Heart left ventricle (tissue), 16 donors: Measurements from ENCODE around the gene PRKG1. TPM values are rescaled to one million over a fixed set of nuclear protein-coding genes. Genes with fewer than 3 reads are reported as not detected.

Experiments used
- ATAC-seq, 4 donors: fragments of 200-7000 bp; cut with Tn5 transposase; one replicate each; pipeline ENCODE4 v1.9.1; 2020 to 2022; ENCODE audit warnings: moderate library complexity in 4 of 4, mild to moderate bottlenecking in 3 of 4, moderate number of reproducible peaks in 1 of 4
- DNase-seq, 5 donors: peaks; one replicate each; pipeline ENCODE4 v3.0.0-alpha.2; 2020
- H3K27ac ChIP-seq, 12 donors: fragments of 200-600 bp; sonication (generic) in 4 of 12; one replicate each; pipeline versions ENCODE4 v1.5.0 to v1.8.0; 2016 to 2022; ENCODE audit warnings: mild to moderate bottlenecking in 2 of 12
- H3K27me3 ChIP-seq, 9 donors: fragments of 200-600 bp; sonication (generic) in 2 of 9; one replicate each; pipeline versions ENCODE4 v1.5.1 to v1.8.0; 2016 to 2022; ENCODE audit warnings: mild to moderate bottlenecking in 3 of 9
- H3K36me3 ChIP-seq, 9 donors: fragments of 200-600 bp; sonication (generic) in 2 of 9; one replicate each; pipeline versions ENCODE4 v1.5.0 to v1.8.0; 2018 to 2022; ENCODE audit warnings: mild to moderate bottlenecking in 2 of 9
- H3K4me1 ChIP-seq, 12 donors: fragments of 200-600 bp; sonication (generic) in 4 of 12; one replicate each; pipeline versions ENCODE4 v1.5.0 to v1.8.0; 2016 to 2022; ENCODE audit warnings: mild to moderate bottlenecking in 3 of 12
- H3K4me3 ChIP-seq, 12 donors: fragments of 200-600 bp; sonication (generic) in 4 of 12; one replicate each; pipeline versions ENCODE4 v1.5.0 to v1.8.0; 2017 to 2022; ENCODE audit warnings: mild to moderate bottlenecking in 9 of 12, moderate library complexity in 4 of 12
- H3K9me3 ChIP-seq, 12 donors: fragments of 200-600 bp; sonication (generic) in 4 of 12; one replicate each; pipeline versions ENCODE4 v1.5.0 to v1.8.0; 2016 to 2022; ENCODE audit warnings: mild to moderate bottlenecking in 1 of 12
- CTCF ChIP-seq, 12 donors: fragments of 200-600 bp; sonication (generic) in 4 of 12; IDR thresholded peaks; one replicate each; pipeline versions ENCODE4 v1.5.0 to v1.8.0; 2018 to 2022; ENCODE audit warnings: antibody characterized with exemption in 12 of 12, mild to moderate bottlenecking in 5 of 12
- POLR2A ChIP-seq, 2 donors: fragments of 450-650 bp; IDR thresholded peaks; one replicate each; pipeline ENCODE4 v1.6.1; 2017; ENCODE audit warnings: antibody characterized with exemption in 2 of 2, mild to moderate bottlenecking in 2 of 2, moderate library complexity in 2 of 2
- WGBS, 4 donors: extraction: QIAGEN DNeasy Blood & Tissue Kit in 2 of 4; methylation state at CpG; one replicate each; pipeline versions ENCODE4 v1.1.5 to v1.1.7; 2013 to 2018; 5-methylcytosine and 5-hydroxymethylcytosine counted together
- intact Hi-C, 10 donors: fragments of 100-400 bp; cut with DNase I; formaldehyde crosslinking; loops; one replicate each; pipeline versions ENCODE4 v1.11.1 to v1.14.2; 2022
- polyA plus RNA-seq, 2 donors: library from polyadenylated mRNA; stranded (reverse); fragments of 200-250 nt; gene quantifications; one replicate each; pipeline ENCODE4 v1.2.3, GENCODE V29; 2013
- total RNA-seq, 9 donors: library from RNA; depleted of rRNA in 2 of 9; stranded (reverse); fragments of >200 nt in 2 of 9; fragmentation: NEBNext Ultra II Directional in 3 of 9; extraction: Animal tissue kit (Norgen Biotek cat#: 25700) in 3 of 9; gene quantifications; one replicate each; pipeline versions ENCODE4 v1.1.0 to v1.2.4, GENCODE V29; 2016 to 2023
- donor health status: ischemic (EF 13 %, LVEDD 7.1; RV severe dilation, severe dysfunction).
- donor health status: healthy with polysubstance abuse.
- donor health status: DM: no; HTN: yes; CAD: no.
- donor health status: DM: no; HTN: no; CAD: no.
- donor health status: ischemic (EF 25% LVEDD 6.9; RV normal size, moderate dysfunction).
- donor health status: ischemic (EF 25% LVEDD 5.7; RV mildly dilated, moderate dysfunction).
- donor health status: healthy.
- donor health status: DM: yes; HTN: yes; CAD: no.
- donor health status: ischemic (EF 35%, LVEDD 5.7; RV mildly dilated, moderate dysfunction).
- donor health status: nonischemic (EF 11% LVEDD 7.7; RV severe dilation, severe dysfunction).
- donor health status: DM: yes; HTN: yes; CAD: no.
- donor health status: PGD.
- donor health status: ischemic (EF 29% LVEDD 5.4; RV normal size, mild dysfunction).
- donor health status: nonischemic (EF 23%, LVEDD 6.1; RV moderate dilation, normal function).

PRKG1 gene
- total and polyA plus RNA-seq, 11 donors = 5.5 to 37.3 (median 29.3) TPM

GRCh38 chr10:51479711-51480110 is 405.4 kb downstream of the PRKG1 start:
- DNase-seq = no peak
- TF ChIP-seq CTCF (IDR thresholded peaks at IDR 0.05) (no peak), POLR2A (IDR thresholded peaks at IDR 0.05) (no peak)
- WGBS, 4 donors = 89 to 95% (median 93%) methylated on average over 3 of the region's 3 CpGs
- H3K9me3 ChIP-seq = no peaks in the 10 kb centered on the region
- H3K27me3 ChIP-seq = no peaks in the 10 kb centered on the region
- H3K4me3 ChIP-seq = no peak overlapping the region
- intact Hi-C loops = no loop called here
- H3K36me3 ChIP-seq = no peaks in the 10 kb centered on the region
- ATAC-seq = no peak
- H3K27ac ChIP-seq = no peak overlapping the region
- peaks cover 0 to 4% (median 0%) of the 10 kb centered on the region in 12 donors for H3K4me1 ChIP-seq

GRCh38 chr10:51485668-51486067 is 411.4 kb downstream of the PRKG1 start:
- Histone ChIP-seq H3K4me3 (no peak overlapping the region), H3K36me3 (no peaks in the 10 kb centered on the region), H3K4me1 (no peaks in the 10 kb centered on the region), H3K9me3 (no peaks in the 10 kb centered on the region), H3K27ac (no peak overlapping the region), H3K27me3 (no peaks in the 10 kb centered on the region)
- ATAC-seq = no peak
- DNase-seq = no peak
- intact Hi-C loops = no loop called here
- TF ChIP-seq POLR2A (IDR thresholded peaks at IDR 0.05) = no peak
- no peak for TF ChIP-seq CTCF (IDR thresholded peaks at IDR 0.05)
- WGBS, 4 donors = 79 to 92% (median 90%) methylated on average over 5 of the region's 5 CpGs

DNA sequence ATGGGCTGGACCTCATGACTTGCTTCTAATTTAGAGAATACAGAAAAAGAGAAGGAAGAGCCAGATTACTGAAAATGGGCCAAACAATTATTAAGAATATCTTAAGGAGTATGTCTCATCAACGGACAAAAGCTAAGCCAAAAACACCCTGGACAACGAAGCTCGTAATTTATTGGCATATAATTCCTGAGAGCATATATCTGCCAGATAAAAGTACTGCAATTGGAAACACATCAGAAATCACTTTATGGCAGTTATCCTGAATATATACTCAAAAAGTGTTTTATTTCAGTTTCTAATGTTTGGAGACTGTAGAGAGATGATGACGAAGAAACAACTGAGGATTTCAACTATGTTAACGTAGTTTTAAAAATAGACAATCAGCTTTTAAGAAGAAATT is 413.3 kb downstream of the PRKG1 start:
- H3K4me1 ChIP-seq = no peaks in the 10 kb centered on the region
- no peak overlapping the region for H3K4me3 ChIP-seq
- no peak overlapping the region for H3K27ac ChIP-seq
- ATAC-seq (no peak), DNase-seq (no peak)
- no peaks in the 10 kb centered on the region for H3K27me3 ChIP-seq
- 81 to 89% (median 84%) methylated on average over 5 of the region's 5 CpGs for WGBS, 4 donors
- H3K9me3 ChIP-seq = no peaks in the 10 kb centered on the region
- no peaks in the 10 kb centered on the region for H3K36me3 ChIP-seq
- intact Hi-C loops = no loop called here
- TF ChIP-seq POLR2A (IDR thresholded peaks at IDR 0.05) (no peak), CTCF (IDR thresholded peaks at IDR 0.05) (no peak)

- H3K4me1 ChIP-seq = no peaks in the 10 kb centered on the region
- no peak for TF ChIP-seq CTCF (IDR thresholded peaks at IDR 0.05)
- TF ChIP-seq POLR2A (IDR thresholded peaks at IDR 0.05) = no peak
- H3K36me3 ChIP-seq = no peaks in the 10 kb centered on the region
- ATAC-seq = no peak
- no peaks in the 10 kb centered on the region for H3K27me3 ChIP-seq
- no peaks in the 10 kb centered on the region for H3K9me3 ChIP-seq
- intact Hi-C loops = no loop called here
- H3K27ac ChIP-seq = no peak overlapping the region
- no peak overlapping the region for H3K4me3 ChIP-seq
- DNase-seq = no peak
- WGBS, 4 donors = 62 to 71% (median 68%) methylated on average over 5 of the region's 5 CpGs
Measured at GRCh38 chr10:51488766-51489408, 414.6 kb downstream of the PRKG1 start.
